ENCODE data around the gene EIF3L. TPM values are rescaled to one million over a fixed set of nuclear protein-coding genes. Genes with fewer than 3 reads are reported as not detected.

EIF3L gene
- total RNA-seq: 469 and 476 TPM in 2 replicates

DNA sequence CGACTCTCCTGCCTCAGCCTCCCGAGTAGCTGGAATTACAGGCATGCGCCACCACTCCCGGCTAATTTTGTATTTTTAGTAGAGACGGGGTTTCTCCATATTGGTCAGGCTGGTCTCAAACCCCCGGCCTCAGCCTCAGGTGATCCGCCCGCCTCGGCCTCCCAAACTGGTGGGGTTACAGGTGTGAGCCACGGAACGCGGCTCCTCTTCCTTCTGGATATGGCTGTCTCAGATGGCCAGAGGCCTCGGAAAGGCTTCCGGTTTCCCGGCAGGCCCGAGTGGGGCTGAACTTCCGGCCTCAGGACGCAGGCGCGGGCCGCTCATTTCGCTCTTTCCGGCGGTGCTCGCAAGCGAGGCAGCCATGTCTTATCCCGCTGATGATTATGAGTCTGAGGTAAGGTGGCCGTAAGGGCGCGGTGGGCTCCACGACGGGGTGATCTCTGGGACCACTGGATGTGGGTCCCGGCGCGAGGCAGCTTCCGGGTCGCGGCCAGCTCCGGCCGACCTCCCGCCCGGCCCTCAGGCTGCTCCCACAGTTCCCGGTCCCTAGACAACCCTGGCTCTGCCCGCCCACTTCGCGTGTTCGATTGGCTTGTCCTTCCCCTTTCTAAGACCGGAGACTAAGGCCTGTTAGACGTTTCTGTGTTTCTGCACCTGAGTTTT lies at the start of gene EIF3L:
EIF3L (plus strand) TSS at position 331 of the 663 bp plus-strand sequence; CDS start at position 362, 31 bp downstream.
- intact Hi-C loops (cut with micrococcal nuclease): loop anchor here (5.0 to 10.0 kb wide), 2 partner anchors 174 to 242 kb away; partner anchors contain the start of genes GGA1 and LGALS1

- intact Hi-C loops (cut with micrococcal nuclease): loop anchor here (10.0 kb wide), 1 partner anchor 165 kb away; the partner anchor contains the start of gene SH3BP1
These were observed 49.2 kb upstream of the EIF3L start for GRCh38 chr22:37799979-37800378.

GRCh38 chr22:37801946-37802309 lies 47.3 kb upstream of the EIF3L start:
- intact Hi-C loops (cut with micrococcal nuclease): loop anchor here (10.0 kb wide), 1 partner anchor 167 kb away; the partner anchor contains the start of gene SH3BP1

DNA sequence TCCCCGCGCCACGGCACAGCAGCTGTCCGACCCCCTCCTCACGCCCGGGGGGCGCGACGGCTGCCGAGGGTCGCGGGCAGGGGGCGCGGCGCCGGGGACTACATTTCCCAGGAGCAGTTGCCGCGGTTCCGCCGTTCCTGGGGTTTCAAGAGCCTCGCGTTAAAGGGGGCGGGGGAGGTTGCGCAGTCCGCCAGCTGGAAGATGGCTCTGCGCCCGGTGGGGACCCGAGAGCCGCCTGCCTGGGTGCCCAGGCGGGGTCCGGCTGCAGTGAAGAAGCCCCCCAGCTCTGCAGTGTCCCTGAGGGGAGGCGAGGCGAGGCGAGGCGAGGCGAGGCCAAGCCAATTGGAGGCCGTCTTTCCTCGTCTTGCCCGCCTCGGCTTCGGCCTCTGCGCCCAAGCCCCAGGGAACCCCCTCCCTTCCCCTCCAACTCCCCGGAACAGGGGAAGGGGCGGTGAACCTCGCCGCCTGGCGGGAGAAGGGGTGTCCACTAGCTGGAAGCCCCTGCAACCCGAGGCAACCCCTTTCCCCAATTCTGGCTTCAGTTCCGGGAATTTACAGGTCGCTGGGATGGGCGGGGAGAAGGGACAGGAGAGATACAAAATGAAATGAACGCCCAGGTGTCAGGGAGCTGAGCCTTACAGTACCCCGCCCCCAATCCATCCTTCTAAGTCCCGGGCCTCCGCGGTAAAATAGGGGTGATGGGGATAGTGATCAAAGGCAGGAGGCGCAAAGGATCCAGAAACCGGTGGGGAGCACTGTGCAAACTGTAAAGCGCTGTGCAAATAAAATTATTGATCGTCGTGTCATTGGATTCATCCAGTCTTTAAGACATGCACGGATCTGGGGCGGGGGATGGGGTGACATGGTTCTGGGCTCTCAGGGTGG lies 46.7 kb upstream of the EIF3L start:
- intact Hi-C loops (cut with micrococcal nuclease): loop anchor here (10.0 kb wide), 1 partner anchor 168 kb away; the partner anchor contains the start of gene SH3BP1

DNA sequence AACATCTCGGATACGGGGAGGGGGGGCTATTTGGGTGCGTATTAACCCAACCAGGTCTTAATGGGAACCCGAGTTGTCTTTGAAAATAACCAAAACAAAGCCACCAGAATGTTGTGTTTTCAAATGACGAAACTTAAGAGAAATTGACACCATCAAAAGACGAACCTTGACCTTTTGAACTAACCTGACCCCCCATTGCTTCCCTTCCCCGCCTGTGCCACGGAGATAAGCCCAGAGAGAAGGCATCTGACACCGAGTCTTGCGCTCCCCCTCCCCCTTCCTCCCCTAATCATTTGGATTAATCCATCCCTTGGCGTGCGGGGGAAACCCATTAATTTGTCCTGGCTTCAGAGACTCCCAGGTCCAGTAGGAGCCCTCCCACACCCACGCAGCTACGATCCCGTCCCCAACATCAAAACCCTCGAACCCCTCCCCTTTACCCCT lies 46.0 kb upstream of the EIF3L start:
- intact Hi-C loops (cut with micrococcal nuclease): loop anchor here (10.0 kb wide), 1 partner anchor 168 kb away; the partner anchor contains the start of gene SH3BP1

- intact Hi-C loops (cut with micrococcal nuclease): loop anchor here (10.0 kb wide), 1 partner anchor 169 kb away; the partner anchor contains the start of gene SH3BP1
These were observed 45.4 kb upstream of the EIF3L start for GRCh38 chr22:37803639-37804351.

- intact Hi-C loops (cut with micrococcal nuclease): loop anchor here (10.0 kb wide), 1 partner anchor 170 kb away; the partner anchor contains the start of gene SH3BP1
These were observed 44.8 kb upstream of the EIF3L start for GRCh38 chr22:37804352-37804880.

DNA sequence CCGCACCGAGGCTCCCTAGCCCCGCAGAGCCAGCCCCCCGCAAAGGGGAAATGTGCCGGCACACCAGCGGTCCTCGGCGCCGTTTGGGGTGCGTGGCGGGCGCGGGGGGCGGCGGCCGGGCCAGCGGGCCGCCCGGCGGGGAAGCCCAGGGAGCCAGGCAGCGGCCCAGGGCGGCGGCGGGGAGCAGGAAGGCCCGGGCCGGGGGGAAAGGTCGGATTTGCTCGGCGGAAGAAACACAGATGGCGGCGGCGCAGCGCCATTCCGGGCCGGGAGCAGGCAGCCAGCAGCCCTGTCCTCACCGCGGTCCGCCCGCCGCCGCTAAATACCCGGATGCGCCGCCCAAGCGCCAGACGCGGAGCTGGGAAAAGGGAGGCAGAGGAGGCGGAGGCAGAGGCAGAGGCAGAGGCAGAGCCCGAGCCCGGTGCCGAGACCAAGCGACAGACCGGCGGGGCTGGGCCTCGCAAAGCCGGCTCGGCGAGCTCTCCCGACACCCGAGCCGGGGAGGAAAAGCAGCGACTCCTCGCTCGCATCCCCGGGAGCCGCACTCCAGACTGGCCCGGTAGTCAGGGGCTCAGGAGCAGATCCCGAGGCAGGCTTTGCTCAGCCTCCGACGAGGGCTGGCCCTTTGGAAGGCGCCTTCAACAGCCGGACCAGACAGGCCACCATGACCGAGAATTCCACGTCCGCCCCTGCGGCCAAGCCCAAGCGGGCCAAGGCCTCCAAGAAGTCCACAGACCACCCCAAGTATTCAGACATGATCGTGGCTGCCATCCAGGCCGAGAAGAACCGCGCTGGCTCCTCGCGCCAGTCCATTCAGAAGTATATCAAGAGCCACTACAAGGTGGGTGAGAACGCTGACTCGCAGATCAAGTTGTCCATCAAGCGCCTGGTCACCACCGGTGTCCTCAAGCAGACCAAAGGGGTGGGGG lies 44.1 kb upstream of the EIF3L start:
- intact Hi-C loops (cut with micrococcal nuclease): loop anchor here (5.0 to 10.0 kb wide), 3 partner anchors 128 to 170 kb away; partner anchors contain the start of genes C22orf23, LGALS1, POLR2F and SH3BP1

- intact Hi-C loops (cut with micrococcal nuclease): loop anchor here (2.0 to 10.0 kb wide), 4 partner anchors 39 to 171 kb away; partner anchors contain the start of genes ANKRD54, C22orf23, LGALS1 and POLR2F
These were observed 43.4 kb upstream of the EIF3L start for GRCh38 chr22:37805810-37806277.

GRCh38 chr22:37806409-37807333 lies 42.5 kb upstream of the EIF3L start:
- intact Hi-C loops (cut with micrococcal nuclease): loop anchor here (2.0 to 10.0 kb wide), 4 partner anchors 38 to 172 kb away; partner anchors contain the start of genes ANKRD54, C22orf23, LGALS1 and POLR2F

GRCh38 chr22:37807410-37808293 lies 41.6 kb upstream of the EIF3L start, which contains the start of gene GCAT:
Gene GCAT, plus strand, starts transcription at chr22:37807934. Its CDS starts 34 bp downstream, at chr22:37807968.
- intact Hi-C loops (cut with micrococcal nuclease): loop anchor here (2.0 to 10.0 kb wide), 4 partner anchors 37 to 173 kb away; partner anchors contain the start of genes ANKRD54, C22orf23, LGALS1 and POLR2F

- intact Hi-C loops (cut with micrococcal nuclease): loop anchor here (5.0 to 10.0 kb wide), 3 partner anchors 131 to 173 kb away; partner anchors contain the start of genes C22orf23, LGALS1, POLR2F and SH3BP1
These were observed 40.9 kb upstream of the EIF3L start for GRCh38 chr22:37808294-37808657.

- intact Hi-C loops (cut with micrococcal nuclease): loop anchor here (5.0 to 10.0 kb wide), 3 partner anchors 133 to 175 kb away; partner anchors contain the start of genes C22orf23, LGALS1, POLR2F and SH3BP1
These were observed 39.4 kb upstream of the EIF3L start for GRCh38 chr22:37809672-37810333.

GRCh38 chr22:37811867-37812266 lies 37.4 kb upstream of the EIF3L start:
- intact Hi-C loops (cut with micrococcal nuclease): no loop called here

DNA sequence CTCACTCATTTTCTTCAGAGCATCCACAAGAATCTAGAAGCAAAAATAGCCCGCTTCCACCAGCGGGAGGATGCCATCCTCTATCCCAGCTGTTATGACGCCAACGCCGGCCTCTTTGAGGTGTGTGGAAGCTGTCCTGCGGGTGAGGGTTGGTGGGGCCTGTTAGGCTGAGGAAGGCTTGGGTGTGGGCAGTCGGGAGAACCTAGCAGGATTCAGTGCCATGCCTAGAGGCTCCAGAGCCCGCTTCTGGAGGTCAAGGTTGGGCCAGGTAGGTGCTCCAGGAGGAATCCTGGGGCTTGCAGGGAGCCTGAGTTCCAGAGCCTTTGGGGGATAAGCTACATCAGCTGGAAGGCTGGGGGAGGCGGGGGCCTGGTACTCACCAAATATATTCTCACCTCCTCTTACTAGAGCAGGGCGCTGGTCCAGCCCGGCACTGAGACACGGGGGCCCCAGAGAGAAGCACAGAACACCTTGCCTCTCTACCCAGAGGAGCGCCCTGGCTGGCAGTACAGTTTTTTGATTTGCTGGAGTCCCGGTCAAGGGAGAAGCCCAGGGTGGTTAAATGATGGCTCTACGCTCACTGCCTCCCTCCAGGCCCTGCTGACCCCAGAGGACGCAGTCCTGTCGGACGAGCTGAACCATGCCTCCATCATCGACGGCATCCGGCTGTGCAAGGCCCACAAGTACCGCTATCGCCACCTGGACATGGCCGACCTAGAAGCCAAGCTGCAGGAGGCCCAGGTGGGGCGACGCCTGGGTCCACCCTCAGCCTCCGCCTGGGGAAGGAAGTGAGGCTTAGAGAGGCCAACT lies 36.1 kb upstream of the EIF3L start:
- intact Hi-C loops (cut with micrococcal nuclease): no loop called here
